Neural progenitor cell (in vitro differentiated cells): ENCODE results near the gene CARMIL1. TPM values are rescaled to one million over a fixed set of nuclear protein-coding genes. Genes with fewer than 3 reads are reported as not detected.
A peak's percentile ranks its signal among the peaks of the same experiment; 100 is the strongest.

Experiments
- DNase-seq: peaks from one replicate; pipeline ENCODE4 v3.0.0-alpha.2; 2016; ENCODE audit warnings: low spot score
- H2AFZ ChIP-seq: fragments of 200-600 bp; sonication (generic); replicated peaks from 2 replicates; pipeline ENCODE4 v1.6.1; 2016; ENCODE audit warnings: antibody characterized with exemption
- H3F3A ChIP-seq: fragments of 200-600 bp; sonication (generic); 2 replicates; pipeline ENCODE4 v1.6.1; 2016; ENCODE audit warnings: antibody characterized with exemption, low read depth
- H3K27ac ChIP-seq: fragments of 200-600 bp; sonication (generic); 2 replicates; pipeline ENCODE4 v1.5.1; 2016; ENCODE audit warnings: mild to moderate bottlenecking
- H3K27me3 ChIP-seq: fragments of 200-600 bp; sonication (generic); 2 replicates; pipeline ENCODE4 v1.6.1; 2016; ENCODE audit warnings: mild to moderate bottlenecking, moderate library complexity
- H3K36me3 ChIP-seq: fragments of 200-600 bp; sonication (generic); 2 replicates; pipeline ENCODE4 v1.5.1; 2016
- H3K4me1 ChIP-seq: fragments of 200-600 bp; sonication (generic); 2 replicates; pipeline ENCODE4 v1.6.1; 2016; ENCODE audit warnings: mixed run types
- H3K4me2 ChIP-seq: fragments of 200-600 bp; sonication (generic); 2 replicates; pipeline ENCODE4 v1.6.1; 2016
- H3K4me3 ChIP-seq: fragments of 200-600 bp; sonication (generic); 2 replicates; pipeline ENCODE4 v1.5.1; 2016
- H3K79me2 ChIP-seq: fragments of 200-600 bp; sonication (generic); 2 replicates; pipeline ENCODE4 v1.6.1; 2016; ENCODE audit warnings: low read depth
- H3K9ac ChIP-seq: fragments of 200-600 bp; sonication (generic); 2 replicates; pipeline ENCODE4 v1.6.1; 2016
- H3K9me3 ChIP-seq: fragments of 200-600 bp; sonication (generic); 2 replicates; pipeline ENCODE4 v1.5.1; 2016; ENCODE audit warnings: low read depth
- H4K20me1 ChIP-seq: fragments of 200-600 bp; sonication (generic); 2 replicates; pipeline ENCODE4 v1.6.1; 2016; ENCODE audit warnings: low read depth
- H3K27ac Mint-ChIP-seq: 3 replicates; pipeline ENCODE4 v1.8.0; 2021; ENCODE audit warnings: mixed read lengths
- H3K27me3 Mint-ChIP-seq: 2 replicates; pipeline ENCODE4 v1.8.0; 2022; ENCODE audit warnings: low read depth, mild to moderate bottlenecking, inconsistent platforms, moderate library complexity, mixed read lengths; ENCODE audit not compliant: insufficient read depth
- H3K36me3 Mint-ChIP-seq: 3 replicates; pipeline ENCODE4 v1.8.0; 2021; ENCODE audit warnings: mixed read lengths
- H3K4me1 Mint-ChIP-seq: 3 replicates; pipeline ENCODE4 v1.8.0; 2021; ENCODE audit warnings: mixed read lengths
- H3K4me3 Mint-ChIP-seq: 3 replicates; pipeline ENCODE4 v1.8.0; 2021; ENCODE audit warnings: mild to moderate bottlenecking, moderate library complexity, mixed read lengths
- H3K9me3 Mint-ChIP-seq: 3 replicates; pipeline ENCODE4 v1.8.0; 2020; ENCODE audit warnings: mixed read lengths
- EZH2 ChIP-seq: fragments of 200-600 bp; sonication (generic); IDR thresholded peaks from 2 replicates; pipeline ENCODE4 v1.6.1; 2017; ENCODE audit warnings: antibody characterized with exemption, mild to moderate bottlenecking, moderate library complexity
- EZH2phosphoT487 ChIP-seq: fragments of 200-600 bp; sonication (generic); IDR thresholded peaks from 2 replicates; pipeline ENCODE4 v1.6.1; 2017; ENCODE audit warnings: antibody characterized with exemption
- total RNA-seq: library from RNA; depleted of rRNA; stranded (reverse); fragments of >200 nt; gene quantifications from 2 replicates; pipeline ENCODE4 v1.2.3, GENCODE V29; 2015; ENCODE audit warnings: low replicate concordance
- TF ChIP-seq, protein P1 (sequence below): fragments of 200-600 bp; sonication (generic); IDR thresholded peaks from 2 replicates; pipeline ENCODE4 v1.5.1; 2017; ENCODE audit warnings: antibody characterized with exemption, mild to moderate bottlenecking

Gene CARMIL1
- total RNA-seq, 1 donor from 2014 or later, result 13.3 TPM

DNA sequence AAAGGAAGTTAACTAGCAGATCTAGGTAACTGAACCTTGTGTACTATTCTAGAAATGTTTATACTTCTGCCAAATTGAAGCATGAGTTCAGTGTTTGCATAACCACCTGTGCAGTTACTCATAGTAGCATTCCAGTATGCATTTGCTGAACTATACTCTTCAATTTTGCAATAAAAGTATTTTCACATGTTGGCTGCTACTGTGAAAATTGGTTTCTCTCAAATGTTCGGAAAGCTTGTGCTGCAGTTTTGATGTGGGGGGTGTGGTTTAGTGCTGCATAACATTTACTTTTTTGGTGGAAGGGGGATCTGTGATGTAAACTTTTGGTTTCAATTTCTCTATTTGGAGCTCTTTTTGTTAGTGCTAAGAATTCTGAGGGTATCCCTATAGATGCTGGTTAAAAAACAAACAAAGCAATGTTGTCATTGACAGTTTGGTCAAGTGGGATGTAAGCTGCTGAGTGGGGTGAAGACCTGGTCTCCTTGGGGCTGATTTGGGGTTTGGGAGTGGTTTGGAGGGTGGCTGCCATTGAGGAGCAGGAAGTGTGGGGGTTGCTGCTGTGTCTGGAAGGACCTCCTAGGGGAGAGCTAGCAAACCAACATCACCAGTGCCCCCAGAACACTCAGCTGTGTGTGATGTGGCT lies 87.8 kb downstream of the CARMIL1 start:
- Histone ChIP-seq H3K4me2 (no peak overlapping the region), H3F3A (peaks cover 8% of the 10 kb centered on the region), H3K27ac (no peak overlapping the region), H3K79me2 (peaks cover 18% of the 10 kb centered on the region), H3K36me3 (no peaks in the 10 kb centered on the region), H3K9ac (no peak overlapping the region), H3K9me3 (no peaks in the 10 kb centered on the region), H3K4me1 (peaks cover 17% of the 10 kb centered on the region), H4K20me1 (no peaks in the 10 kb centered on the region), H2AFZ (no peak overlapping the region), H3K27me3 (no peaks in the 10 kb centered on the region), H3K4me3 (no peak overlapping the region)
- peaks cover 6% of the 10 kb centered on the region for H3K9me3 Mint-ChIP-seq
- H3K4me3 Mint-ChIP-seq, result no peak overlapping the region
- H3K27me3 Mint-ChIP-seq, result peaks cover 3% of the 10 kb centered on the region
- H3K4me1 Mint-ChIP-seq, result peaks cover 13% of the 10 kb centered on the region
- H3K27ac Mint-ChIP-seq, result no peak overlapping the region
- no peak for DNase-seq
- no peak for TF ChIP-seq EZH2phosphoT487
- TF ChIP-seq, protein P1, sequence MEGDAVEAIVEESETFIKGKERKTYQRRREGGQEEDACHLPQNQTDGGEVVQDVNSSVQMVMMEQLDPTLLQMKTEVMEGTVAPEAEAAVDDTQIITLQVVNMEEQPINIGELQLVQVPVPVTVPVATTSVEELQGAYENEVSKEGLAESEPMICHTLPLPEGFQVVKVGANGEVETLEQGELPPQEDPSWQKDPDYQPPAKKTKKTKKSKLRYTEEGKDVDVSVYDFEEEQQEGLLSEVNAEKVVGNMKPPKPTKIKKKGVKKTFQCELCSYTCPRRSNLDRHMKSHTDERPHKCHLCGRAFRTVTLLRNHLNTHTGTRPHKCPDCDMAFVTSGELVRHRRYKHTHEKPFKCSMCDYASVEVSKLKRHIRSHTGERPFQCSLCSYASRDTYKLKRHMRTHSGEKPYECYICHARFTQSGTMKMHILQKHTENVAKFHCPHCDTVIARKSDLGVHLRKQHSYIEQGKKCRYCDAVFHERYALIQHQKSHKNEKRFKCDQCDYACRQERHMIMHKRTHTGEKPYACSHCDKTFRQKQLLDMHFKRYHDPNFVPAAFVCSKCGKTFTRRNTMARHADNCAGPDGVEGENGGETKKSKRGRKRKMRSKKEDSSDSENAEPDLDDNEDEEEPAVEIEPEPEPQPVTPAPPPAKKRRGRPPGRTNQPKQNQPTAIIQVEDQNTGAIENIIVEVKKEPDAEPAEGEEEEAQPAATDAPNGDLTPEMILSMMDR, result no peak
- TF ChIP-seq EZH2, result no peak
- no peaks in the 10 kb centered on the region for H3K36me3 Mint-ChIP-seq

DNA sequence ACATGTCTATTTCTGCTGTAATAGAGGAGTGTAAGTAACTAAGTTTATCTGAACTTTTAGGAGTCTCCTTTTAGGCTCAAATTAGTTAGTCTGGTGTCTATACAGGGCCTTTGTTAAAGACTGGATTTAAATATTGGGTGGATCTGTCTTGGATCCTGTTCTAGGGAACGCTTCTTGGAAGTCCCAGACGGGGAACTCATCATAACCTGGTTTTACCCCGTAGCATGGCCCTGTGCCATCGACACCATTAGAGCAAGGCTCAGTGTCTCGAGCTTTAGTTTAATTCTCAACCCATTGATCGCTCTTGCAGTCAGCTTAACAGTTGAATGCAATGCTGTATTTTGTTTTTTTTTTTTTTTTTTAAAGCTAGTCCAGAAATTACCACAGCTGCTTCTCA lies 89.9 kb downstream of the CARMIL1 start:
- Histone ChIP-seq H3K4me1 (peaks cover 17% of the 10 kb centered on the region), H3K4me3 (no peak overlapping the region), H3F3A (peaks cover 8% of the 10 kb centered on the region), H4K20me1 (no peaks in the 10 kb centered on the region), H2AFZ (no peak overlapping the region), H3K27me3 (no peaks in the 10 kb centered on the region), H3K9me3 (no peaks in the 10 kb centered on the region), H3K27ac (no peak overlapping the region), H3K4me2 (peak overlapping the region; percentile 58), H3K79me2 (peaks cover 26% of the 10 kb centered on the region), H3K9ac (no peak overlapping the region), H3K36me3 (no peaks in the 10 kb centered on the region)
- DNase-seq, result no peak
- no peak overlapping the region for H3K27ac Mint-ChIP-seq
- H3K4me1 Mint-ChIP-seq, result peaks cover 13% of the 10 kb centered on the region
- H3K4me3 Mint-ChIP-seq, result no peak overlapping the region
- peaks cover 3% of the 10 kb centered on the region for H3K27me3 Mint-ChIP-seq
- peaks cover 12% of the 10 kb centered on the region for H3K9me3 Mint-ChIP-seq
- no peaks in the 10 kb centered on the region for H3K36me3 Mint-ChIP-seq
- no peak for TF ChIP-seq EZH2phosphoT487
- no peak for TF ChIP-seq EZH2
- TF ChIP-seq, protein P1, result no peak

DNA sequence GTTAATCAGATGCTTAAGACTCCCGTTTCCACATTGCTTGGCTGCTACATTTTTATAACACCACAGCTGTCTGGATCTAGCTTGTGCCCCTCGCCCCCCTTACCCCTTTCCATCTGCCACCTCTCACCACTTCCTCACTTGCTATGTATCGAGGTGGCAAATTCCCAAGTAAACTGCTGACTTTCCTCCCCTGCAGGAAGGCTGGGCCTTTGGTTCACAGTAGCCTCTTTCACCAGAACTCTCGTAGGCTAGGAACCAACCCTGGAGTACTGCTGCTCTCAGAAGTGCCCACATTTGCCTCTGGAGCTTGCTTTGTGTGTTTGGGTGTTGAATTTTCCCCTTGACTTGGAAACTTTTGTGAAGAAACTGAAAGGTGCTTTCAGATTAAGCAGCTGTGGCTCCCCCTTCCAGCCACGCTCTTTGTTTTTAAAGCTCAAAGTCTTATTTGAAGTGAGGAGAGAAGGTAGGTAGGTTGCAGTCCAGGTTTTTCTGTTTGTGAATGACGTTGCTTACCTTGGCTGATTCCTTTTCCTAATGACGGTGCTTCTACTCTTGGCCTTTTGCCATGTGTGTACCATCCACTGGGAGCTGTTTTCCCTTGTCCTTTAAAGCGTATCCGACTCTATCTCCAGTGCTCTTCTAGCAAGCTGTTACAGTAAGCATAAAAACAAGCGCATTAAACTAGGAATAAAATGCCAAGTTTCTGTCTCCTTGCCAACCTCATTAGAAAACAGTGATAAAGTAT lies 90.4 kb downstream of the CARMIL1 start:
- H3K36me3 ChIP-seq, result no peaks in the 10 kb centered on the region
- peaks cover 30% of the 10 kb centered on the region for H3K79me2 ChIP-seq
- H3K4me2 ChIP-seq, result peak overlapping the region; percentile 58
- H3F3A ChIP-seq, result peaks cover 8% of the 10 kb centered on the region
- no peak for TF ChIP-seq EZH2phosphoT487
- TF ChIP-seq EZH2, result no peak
- TF ChIP-seq, protein P1, result no peak
- H4K20me1 ChIP-seq, result no peaks in the 10 kb centered on the region
- H3K4me3 ChIP-seq, result no peak overlapping the region
- H3K27ac Mint-ChIP-seq, result no peak overlapping the region
- no peaks in the 10 kb centered on the region for H3K36me3 Mint-ChIP-seq
- peaks cover 1% of the 10 kb centered on the region for H3K9me3 ChIP-seq
- peaks cover 17% of the 10 kb centered on the region for H3K9me3 Mint-ChIP-seq
- peak; percentile 36 for DNase-seq
- H3K27ac ChIP-seq, result peak overlapping the region; percentile 88
- H3K27me3 Mint-ChIP-seq, result peaks cover 3% of the 10 kb centered on the region
- no peaks in the 10 kb centered on the region for H3K27me3 ChIP-seq
- H3K9ac ChIP-seq, result no peak overlapping the region
- peaks cover 13% of the 10 kb centered on the region for H3K4me1 Mint-ChIP-seq
- H3K4me1 ChIP-seq, result peaks cover 17% of the 10 kb centered on the region
- H3K4me3 Mint-ChIP-seq, result no peak overlapping the region
- peak overlapping the region; percentile 64 for H2AFZ ChIP-seq
